Measurements from ENCODE around the gene MYOM3.

GRCh38 chr1:24081190-24081589 is 30.7 kb downstream of the MYOM3 start:
- TF ChIP-seq CTCF (IDR thresholded peaks at IDR 0.05; ENCODE audit: low read depth, low read length, poor library complexity, severe bottlenecking) (no peak), EZH2phosphoT487 (IDR thresholded peaks at IDR 0.05; ENCODE audit: borderline replicate concordance, low read length) (no peak)

All from DOHH2 (cell line).